Hematopoietic multipotent progenitor cell treated with erythropoietin and hydrocortisone succinate and interleukin-3 and kit ligand, for 17 days (in vitro differentiated cells): Measurements from ENCODE around the gene GGPS1.
"Not testable (repeated sequence)": the region's sequence is repeated elsewhere in the genome, so short reads cannot be mapped to it uniquely, and the experiment has no call there.

Source experiments
- DNase-seq: peaks from one replicate; pipeline ENCODE4 v3.0.0-alpha.2; 2015; ENCODE audit warnings: low spot score

Gene GGPS1

DNA sequence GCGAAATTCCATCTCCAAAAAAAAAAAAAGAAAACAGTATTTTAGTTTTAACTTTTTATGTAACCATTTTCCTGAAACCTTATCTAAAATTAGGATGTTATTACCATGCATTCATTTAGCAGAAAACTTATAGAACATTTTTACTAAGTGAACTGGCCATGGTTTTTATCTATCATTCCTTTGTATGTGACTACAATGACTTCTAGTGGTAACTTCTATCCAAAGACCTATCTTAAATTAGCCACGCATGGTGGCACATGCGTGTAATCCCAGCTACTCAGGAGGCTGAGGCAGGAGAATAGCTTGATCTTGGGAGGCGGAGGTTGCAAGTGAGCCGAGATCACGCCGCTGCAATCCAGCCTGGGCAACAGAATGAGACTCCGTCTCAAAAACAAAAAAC is 11.4 kb downstream of the GGPS1 start:
- DNase-seq = peak; percentile 53

GRCh38 chr1:235341334-235341733 is 13.0 kb downstream of the GGPS1 start:
- no peak for DNase-seq

- no peak for DNase-seq
These were observed 13.7 kb downstream of the GGPS1 start for GRCh38 chr1:235342039-235342438.

- DNase-seq = no peak
These were observed 14.1 kb downstream of the GGPS1 start for GRCh38 chr1:235342471-235342870.

DNA sequence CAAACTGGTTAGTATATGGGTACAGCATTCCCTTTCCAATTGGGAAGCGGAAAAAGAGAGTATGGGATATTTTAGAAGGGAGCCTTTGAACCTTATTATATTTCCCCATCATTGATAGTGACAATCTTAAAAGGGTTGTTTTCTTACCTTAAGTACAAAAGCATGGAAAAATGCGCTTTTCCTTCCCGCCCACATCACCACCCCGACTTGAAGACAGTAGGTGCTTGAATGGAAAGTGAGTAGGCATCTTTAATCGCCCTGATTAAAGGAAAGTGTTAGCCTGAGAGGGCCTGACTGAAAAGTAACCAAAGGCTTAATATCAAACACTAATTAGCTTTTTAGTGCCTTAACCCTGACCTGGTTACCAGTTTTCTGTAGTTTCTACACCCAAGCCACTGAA is 15.4 kb downstream of the GGPS1 start:
- no peak for DNase-seq

DNA sequence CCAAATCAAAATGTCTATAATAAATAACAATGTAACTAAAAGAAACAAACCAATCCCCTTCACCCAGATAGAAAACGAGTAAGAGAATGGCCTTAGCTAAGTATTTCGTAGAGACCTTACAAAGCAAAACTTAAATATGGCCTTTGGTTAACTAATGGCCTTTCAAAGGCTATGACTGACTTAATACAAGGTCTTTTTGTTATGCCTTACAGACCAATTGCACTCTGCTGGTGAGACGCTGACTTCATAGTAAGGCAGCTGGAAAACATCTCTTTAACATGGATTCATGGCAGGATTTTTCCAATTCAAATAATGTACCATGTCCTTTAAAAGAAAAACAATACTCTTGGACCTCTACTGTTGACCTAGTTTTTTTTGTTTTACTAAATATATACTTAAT is 23.1 kb downstream of the GGPS1 start:
- DNase-seq = no peak

GRCh38 chr1:235351898-235352297 is 23.5 kb downstream of the GGPS1 start:
- no peak for DNase-seq

GRCh38 chr1:235357485-235358373 is 29.4 kb downstream of the GGPS1 start:
- DNase-seq = no peak

- no peak for DNase-seq
These were observed 30.5 kb downstream of the GGPS1 start for GRCh38 chr1:235358899-235359298.

- DNase-seq = not testable (repeated sequence)
These were observed 35.8 kb downstream of the GGPS1 start for GRCh38 chr1:235364189-235364588.

GRCh38 chr1:235366286-235366685 is 37.9 kb downstream of the GGPS1 start:
- no peak for DNase-seq

DNA sequence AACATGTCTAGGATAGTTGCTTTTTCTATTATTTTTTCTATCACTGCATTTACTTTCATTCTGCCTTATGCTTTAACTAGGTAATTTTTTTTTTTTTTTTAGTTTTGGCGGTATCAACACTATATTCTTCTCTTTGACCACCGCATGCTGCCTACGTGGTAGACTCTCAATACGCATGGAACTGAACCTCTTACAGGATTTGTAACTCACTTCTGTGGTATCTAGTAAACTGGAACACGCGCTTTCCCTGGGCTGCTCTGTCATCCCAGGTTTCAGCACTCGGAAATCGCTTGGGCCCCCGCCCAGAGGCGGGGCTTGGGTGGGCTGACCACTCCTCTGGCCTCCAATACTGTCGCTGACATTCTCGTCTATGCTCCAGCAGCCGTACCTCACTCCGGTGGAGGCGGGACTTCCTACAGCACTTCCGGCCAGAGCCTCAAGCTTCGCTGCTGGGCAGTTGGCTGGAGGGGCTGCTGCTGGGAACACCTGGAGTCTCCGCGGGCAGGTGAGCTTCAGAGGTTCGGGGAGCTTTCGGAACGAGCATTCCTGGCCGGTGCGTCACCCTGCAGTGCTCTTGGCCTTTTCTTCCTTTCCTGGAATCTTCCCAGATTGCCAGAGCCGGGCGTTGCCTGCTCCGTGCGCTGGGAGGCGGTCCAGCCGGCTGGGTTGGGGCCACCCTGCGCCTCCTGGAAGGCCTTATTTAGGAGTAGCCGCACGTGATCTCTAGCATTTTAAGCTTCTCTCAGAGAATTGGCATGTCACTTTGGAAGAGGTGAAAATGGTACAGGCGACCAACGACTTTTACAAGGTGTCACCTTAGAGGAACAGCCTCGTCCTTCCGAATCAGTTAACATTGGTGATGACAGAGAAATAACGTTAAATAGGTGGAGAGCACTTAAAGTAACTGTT is 38.9 kb downstream of the GGPS1 start, which contains the start of gene TBCE:
TSS of gene TBCE (plus strand) at position 428 of the 909 bp plus-strand sequence. CDS start 12,623 bp downstream, outside the sequence.
- DNase-seq = peak; percentile 89

DNA sequence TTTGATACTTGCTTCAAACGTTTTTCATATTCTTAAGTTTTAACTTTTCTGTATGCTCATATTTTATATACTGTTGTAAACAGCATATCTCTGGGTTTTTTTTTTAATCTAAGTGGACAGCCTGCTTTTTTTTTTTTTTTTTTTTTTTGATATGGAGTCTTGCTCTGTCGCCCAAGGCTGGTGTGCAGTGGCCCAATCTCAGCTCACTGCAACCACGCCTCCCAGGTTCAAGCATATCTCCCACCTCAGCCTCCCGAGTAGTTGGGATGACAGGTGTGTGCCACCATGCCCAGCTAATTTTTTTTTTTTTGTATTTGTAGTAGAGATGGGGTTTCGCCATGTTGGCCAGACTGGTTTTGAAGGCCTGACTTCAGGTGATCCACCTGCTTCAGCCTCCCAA is 40.1 kb downstream of the GGPS1 start:
- no peak for DNase-seq

- no peak for DNase-seq
These were observed 41.4 kb downstream of the GGPS1 start for GRCh38 chr1:235369802-235370201.

- no peak for DNase-seq
These were observed 47.7 kb downstream of the GGPS1 start for GRCh38 chr1:235375919-235376605.

GRCh38 chr1:235378134-235378735 is 49.9 kb downstream of the GGPS1 start:
- DNase-seq = not testable (repeated sequence)

- not testable (repeated sequence) for DNase-seq
These were observed 53.8 kb downstream of the GGPS1 start for GRCh38 chr1:235381955-235382739.

GRCh38 chr1:235385633-235386032 is 57.3 kb downstream of the GGPS1 start:
- not testable (repeated sequence) for DNase-seq

DNA sequence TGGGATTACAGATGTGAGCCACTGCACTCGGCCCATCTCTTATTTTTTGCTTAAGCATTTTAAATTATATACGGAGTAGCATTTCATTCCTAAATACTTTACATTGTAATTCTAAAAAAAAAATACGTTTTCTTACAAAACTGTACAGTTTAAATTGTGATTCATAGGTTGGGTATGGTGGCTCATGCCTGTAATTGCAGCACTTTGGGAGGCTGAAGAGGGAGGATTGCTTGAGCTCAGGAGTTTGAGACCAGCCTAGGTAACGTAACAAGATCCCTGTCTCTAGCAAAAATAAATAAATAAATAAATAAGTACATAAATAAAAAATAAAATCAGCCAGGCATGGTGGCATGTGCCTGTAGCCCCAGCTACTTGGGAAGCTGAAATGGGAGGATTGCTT is 63.5 kb downstream of the GGPS1 start:
- no peak for DNase-seq
